Measurements from ENCODE around the gene LDLRAD4.
"Not testable (repeated sequence)": the region's sequence is repeated elsewhere in the genome, so short reads cannot be mapped to it uniquely, and the experiment has no call there.

Gene LDLRAD4

DNA sequence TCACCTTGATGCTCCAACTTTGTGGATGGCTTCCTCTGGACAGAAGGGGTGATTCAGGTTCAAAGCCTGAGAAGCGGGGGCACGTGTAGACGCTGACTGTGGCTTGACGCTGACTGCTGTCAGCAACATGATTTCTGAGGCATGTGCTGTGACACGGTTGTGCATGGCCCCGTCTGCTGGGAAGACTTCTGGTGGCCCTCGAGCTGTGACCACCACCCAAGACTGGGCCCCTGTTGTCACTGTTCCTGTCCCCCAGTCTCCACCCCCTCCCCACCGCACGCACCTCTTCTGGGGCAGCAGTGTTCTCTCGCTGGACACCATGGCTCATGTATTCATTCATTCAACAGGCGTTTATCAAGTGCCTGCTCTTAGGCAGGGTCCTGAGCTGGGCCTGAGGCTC, 262.8 kb downstream of the LDLRAD4 start:
- DNase-seq, result no peak

DNA sequence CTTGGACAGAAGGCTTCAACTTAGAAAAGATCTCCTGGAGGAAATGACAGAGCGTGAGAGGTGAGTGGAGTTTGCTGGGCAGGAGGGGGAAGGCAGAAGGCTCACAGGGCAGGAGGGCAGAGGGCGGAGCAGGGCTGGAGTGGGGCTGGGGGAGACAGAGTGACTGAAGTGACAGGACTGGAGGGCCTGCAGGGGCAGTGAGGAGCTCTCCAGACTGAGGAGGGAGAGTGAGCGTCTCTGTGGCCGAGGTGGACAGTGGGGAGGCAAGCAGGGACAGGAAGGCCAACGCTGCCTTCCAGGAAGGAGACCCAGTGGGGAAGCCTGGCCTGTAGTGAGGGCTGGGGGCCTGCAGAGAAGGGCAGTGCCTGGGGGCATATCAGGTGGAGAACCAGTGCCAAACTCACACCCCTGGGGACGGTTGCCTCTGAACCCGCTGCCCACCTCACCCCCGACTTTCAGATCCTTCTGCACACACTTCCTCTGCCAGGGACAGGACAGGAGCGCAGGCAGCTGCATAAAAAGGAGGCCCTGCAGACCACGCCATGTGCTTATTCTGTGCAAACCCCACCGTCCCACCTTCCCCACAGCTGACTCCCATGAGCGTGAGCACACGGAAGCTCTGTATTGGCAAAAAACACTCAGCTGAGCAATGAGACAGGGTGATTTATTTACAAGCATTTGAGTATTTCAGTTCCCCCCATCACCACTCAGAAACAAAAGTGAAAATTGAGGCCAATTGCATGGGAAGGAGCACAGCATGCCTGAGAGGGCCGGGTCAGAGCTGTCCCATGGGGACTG, 263.5 kb downstream of the LDLRAD4 start:
- no peak for DNase-seq

DNA sequence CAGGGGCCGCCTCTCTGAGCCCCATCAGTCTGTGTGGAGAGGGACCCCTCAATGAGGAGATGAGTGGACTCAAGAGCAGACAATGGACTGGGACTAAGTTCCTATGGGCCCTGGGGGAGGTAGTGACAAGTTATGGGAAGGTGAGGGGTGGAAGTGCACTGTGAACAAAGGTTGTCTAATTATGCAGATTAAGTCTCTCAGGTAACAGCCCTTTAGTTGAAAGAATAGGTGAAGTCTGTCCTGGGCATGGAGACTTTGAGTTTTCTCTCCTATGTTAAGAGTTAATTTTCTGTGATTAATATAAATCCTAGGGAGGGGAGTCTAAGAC, 264.0 kb downstream of the LDLRAD4 start:
- no peak for DNase-seq

DNA sequence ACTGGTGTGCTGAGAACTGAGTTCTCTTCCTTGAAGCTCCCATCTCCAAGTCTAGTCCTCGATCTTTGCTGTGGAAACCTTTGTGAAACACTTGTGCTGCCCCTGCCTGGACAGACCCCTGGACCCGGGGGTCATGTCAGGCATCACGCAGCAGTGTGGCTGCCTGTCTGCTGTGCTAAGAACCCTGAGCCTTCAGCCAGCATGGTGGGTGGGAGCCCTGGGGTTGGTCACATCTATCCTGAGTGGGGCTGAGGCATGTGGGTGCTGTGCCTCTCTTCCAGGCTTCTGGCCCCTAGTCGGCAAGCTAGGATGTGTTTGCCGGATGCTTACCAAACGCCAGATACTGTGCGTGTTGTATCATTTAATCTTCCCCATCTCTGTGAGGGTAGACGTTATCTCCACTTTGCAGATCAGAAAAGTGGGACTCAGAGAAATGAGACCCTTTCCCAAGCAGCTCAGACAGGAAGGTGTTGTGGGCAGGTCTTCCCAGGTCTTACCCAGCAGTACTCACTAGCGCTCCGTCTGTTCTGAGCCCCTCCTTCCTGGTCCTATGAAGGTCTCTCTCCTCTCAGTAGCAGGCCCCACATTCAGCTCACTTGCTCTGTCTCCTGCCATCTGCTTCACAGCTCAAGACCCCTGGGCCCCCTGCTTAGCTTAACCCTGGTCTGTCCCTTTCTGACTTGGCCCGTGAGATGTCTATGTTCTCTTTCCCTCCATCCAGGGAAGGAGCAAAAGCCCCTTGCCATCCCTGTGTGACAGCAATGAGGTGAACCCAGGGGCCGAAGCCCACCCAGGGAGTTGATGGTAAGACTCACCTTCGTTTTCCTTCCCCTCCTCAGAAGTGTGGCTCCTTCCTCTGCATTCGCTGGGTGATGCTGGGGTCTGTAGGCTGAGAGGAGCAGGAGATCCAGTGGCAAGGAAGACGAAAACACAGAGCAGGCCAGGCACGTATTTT, 265.0 kb downstream of the LDLRAD4 start:
- no peak for DNase-seq

DNA sequence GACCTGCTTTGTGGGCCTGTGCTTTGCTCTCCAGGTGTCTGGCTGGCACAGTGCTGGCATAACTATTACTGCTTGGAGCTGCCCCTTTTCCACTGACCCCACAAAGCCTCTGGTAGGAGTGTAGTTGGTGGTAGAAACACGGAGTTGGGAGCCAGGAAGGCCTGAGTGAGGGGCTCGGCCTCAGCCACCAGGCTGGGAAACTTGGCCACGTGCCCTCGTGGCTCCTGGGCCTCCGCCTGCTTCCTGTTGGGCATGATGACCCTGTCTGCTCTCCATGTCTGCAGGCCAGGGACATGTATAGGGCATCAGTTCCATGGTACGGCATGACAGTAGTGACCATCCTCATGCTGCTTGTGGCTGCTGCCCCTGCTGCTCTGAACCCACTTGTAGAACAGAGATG, 266.6 kb downstream of the LDLRAD4 start:
- no peak for DNase-seq

DNA sequence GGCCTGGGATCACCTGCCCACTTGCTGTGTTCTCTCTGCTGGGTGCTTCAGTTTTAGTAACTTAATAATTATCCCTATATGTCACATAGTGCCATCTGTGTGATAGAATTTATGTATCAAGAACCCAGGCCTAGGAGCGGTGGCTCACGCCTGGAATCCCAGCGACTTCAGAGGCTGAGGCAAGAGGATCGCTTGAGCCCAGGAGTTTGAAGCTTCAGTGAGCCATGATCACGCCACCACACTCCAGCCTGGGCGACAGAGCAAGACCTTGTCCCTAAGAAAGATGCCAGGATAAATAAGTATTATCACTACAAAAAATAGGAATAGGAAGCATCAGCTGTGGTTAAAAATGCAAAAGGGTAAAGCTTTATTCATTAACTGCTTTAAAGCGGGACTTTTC, 267.0 kb downstream of the LDLRAD4 start:
- no peak for DNase-seq

DNA sequence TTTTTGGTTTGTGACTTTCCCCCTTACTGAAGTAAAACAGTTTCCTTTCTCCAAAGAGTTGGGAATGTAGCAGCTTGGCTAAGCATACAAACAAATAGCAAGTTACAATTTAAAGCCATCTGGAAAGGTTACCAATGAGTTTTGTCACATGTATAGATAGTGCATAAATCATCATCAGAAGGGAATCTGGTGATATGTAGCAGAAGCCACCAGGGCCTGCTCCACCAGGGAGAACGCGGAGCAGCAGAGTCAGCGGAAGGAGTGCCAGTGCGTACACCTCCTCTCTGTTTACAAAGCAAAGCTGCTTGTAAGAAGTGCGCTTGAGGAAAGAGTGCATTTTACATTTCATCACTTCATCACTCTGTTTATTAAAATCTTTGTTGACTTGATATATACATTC, 267.7 kb downstream of the LDLRAD4 start:
- DNase-seq, result no peak

DNA sequence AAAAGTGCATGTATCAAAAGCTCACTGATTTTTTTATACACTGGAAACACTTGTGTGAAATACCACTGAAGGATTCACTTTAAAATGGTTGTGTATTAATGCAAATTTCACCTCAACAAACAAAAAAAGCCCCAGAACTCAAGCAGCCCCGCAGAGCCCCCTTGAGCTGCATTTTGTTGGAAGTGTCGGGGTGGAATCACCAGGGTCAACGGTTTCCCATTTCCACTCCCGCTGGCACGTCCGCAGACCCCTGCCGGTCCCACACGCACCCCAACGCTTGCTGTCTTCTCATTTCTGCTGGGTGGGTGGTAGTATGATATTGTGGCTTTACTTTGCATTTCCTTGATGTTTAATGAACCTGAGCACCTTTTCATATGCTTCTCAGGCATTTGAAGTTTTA, 268.1 kb downstream of the LDLRAD4 start:
- DNase-seq, result no peak

DNA sequence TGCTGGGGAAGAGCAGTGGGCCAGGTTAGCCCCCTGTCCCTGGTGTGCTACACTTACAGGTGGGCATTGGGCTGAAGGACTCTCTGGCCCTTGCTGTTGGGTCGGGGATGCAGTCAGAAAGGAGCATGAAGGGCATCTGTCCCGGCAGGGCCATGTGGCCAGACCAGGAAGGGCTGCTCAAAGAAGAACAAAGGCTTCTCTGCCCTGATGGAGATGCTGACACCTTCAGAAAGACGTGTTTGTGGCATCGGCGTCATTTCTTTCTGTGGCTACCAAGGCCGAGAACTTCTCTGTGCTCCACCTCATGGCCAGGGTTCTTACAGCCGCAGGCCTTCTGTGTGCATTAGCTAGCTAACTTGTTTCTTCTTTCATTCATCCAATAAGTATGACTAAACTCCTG, 268.7 kb downstream of the LDLRAD4 start:
- DNase-seq, result no peak

DNA sequence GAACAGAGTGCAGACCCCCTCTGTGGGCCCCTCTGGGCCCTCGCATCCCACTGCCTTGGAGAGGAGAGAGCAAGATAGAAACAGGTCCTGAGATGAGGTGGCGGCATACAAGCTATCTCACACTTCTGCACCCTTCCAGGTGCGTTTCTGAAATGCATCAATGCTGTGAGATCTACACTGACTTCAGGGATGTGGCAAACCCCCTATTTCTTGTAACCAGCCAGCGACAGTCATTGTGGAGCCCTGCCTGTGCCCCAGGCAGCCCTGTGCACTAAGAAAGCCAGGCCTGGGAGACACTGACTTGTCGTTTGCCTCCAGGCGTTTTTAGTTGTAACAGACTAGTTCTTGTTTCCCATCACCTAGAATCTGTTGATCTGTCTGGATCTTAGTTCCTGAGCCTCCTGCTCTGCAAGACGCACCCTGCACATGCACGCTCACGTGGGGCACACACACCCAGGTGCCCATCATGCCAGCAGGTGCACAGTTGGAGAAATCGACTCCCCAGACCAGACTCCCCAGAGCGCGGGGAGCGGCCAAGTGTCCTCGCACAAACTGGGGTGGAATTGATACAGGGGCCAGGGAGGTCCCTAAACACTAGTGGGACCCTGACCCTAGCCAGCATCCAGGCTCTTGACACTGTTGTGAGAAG, 269.8 kb downstream of the LDLRAD4 start:
- DNase-seq, result no peak

DNA sequence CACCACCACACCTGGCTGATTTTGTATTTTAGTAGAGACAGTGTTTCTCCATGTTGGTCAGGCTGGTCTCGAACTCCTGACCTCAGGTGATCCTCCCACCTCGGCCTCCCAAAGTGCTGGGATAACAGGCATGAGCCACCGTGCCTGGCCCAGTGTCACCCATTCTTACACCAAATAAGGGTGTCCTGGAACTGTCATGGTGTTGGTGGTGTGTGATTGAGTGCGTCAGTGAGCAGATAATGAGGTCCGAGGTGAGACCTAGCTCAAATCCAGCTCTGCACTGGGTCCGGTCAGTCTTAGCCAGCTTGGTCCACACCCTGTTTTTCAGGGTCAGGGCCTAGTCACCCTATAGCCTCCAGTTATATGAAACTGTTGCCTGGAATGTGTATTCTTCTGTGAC, 270.7 kb downstream of the LDLRAD4 start:
- DNase-seq, result not testable (repeated sequence)

DNA sequence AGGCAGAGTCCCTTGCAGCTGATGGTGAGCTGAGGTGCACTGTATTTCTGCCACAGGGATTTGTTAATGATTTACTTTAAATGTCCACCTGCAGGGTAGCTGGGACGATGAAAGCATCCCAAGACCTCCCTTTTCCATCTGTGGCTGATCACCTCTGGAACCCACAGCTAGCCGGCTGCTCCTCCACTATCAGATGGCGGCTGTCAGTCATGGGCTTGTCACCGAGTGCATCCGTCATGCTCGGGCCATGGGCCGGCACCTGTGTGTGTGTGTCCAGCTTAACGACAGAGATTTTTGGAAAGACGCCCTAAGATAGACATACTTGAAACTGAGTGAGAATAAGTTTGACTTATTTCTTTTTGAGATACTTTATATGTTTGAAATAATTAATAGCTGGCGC, 272.6 kb downstream of the LDLRAD4 start:
- no peak for DNase-seq

DNA sequence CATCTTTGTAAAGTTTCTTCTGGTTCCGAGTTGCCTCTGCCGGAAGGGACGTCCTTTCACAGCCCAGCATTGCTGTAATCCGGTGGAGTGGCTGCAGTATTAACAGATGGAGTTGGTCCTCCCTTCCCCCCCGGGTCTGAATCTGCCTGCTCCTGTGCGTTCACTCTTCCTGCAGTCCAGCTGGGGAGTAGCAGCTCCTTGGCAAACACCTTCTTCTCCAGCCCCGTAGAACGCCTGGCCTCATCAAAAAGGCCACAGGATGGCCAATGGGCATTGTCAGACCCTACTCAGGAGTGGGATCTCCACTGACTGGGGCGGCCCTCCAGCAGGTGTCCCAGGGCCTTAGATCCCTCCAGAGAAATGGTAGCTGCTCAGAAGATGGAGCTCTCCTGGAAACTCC, 273.8 kb downstream of the LDLRAD4 start:
- no peak for DNase-seq

DNA sequence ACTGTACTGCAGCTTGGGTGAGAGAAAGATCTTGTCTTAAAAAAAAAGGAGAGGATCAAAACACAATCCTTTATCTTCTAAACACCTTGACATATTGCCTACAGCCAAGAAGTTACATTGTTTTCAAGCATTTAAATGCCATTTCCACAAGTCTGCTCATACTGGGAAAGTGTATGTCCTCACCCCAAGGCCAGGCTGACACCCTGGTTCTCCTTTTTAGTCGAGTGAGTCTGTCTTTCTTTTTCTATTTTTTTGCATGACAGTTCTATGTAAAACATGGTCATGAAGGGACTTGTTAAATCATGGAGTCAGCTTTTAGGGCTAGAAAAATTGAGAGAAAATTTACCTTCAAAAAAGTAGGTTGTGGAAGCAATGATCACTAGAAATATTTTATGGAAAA, 274.5 kb downstream of the LDLRAD4 start:
- DNase-seq, result no peak

DNA sequence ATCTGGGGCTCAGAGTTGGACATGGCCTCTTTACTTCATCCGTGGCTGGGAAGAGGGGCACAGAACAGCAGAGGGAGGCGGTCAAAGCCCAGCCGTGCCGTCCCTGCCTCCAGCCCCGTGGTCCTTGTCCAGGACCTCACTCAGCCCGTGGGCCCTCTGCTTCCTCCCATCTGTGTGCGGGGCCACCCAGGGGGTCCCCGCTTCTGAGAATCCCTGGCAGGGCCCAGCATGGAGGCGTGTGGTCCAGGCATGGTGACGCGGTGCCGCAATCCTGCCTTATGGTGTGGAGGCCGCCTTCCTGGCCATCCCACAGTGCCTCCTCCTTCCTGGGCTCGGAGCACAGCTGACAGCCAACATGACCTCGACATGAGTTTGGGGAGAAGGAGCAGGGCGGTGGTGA, 275.2 kb downstream of the LDLRAD4 start:
- DNase-seq, result no peak

DNA sequence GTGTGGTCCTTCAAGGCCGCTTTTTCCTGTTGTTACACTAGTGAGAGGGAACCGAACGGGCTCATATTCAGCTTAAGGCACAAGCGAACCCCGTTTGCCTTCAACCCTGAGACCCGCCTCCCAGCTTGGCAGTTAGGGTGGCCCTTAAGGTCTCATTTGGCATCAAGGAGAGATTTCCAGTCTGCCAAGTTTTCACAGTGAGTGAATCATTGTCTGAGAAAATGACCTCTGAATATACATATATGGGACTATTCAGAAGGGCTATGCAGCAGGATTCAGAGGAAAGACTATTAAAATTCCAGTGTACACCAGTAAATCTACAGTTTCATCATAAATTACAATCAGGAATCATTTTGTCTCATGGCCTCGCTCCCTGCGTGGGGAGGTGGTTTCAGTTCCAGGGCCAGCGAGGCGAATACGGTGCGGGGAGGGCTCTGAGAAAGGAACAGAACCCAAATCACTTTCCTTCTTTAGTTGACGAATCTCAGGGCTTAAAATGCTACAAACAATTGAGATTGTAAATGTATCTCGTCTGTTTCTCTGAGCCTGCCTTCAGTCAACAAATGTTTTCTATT, 276.4 kb downstream of the LDLRAD4 start:
- DNase-seq, result no peak

DNA sequence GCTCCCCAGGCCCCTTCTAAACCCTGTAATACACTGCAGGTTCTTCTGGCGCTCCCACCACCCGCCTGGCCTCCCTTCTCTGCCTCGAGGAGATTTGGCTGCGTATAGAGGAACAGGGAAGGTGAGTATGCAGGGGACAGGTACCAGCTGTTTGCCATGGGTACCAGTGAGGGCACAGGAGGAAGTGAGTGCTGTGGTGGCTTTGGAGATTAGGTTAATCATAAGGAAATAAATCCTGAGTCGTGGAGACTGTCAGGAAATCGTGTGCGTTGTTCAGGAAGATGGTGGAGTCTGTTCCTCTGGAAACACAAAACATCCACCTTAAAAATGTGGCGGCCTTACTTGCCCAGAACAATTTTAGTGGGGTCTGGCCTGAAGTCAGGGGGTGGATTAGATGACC, 277.4 kb downstream of the LDLRAD4 start:
- no peak for DNase-seq

DNA sequence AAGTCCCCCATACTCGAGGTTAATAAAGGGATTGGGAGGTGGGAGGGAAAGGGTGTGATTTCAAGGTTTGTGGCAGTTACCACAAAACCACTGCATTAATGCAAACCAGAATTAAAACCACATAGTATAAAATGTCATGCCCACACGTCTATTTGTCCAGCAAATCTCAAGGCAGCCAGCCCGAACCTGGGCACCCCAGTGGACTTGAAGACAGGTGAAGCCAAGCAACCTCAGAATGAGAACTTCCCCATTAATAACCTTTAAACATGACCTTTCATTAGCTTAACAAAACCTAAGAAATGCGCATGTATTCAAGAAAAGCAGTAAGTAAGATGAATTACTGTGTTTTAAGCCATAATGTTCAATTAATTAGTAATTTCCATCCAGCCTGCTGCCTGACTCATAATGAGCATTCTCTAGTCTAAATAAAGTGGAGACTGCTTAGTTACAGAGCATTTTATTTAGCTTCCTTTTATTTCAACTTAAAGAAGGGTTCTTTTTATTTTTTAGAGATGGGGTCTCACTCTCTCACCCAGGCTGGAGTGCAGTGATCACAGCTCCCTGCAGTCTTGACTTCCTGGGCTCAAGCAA, 278.2 kb downstream of the LDLRAD4 start:
- DNase-seq, result no peak

DNA sequence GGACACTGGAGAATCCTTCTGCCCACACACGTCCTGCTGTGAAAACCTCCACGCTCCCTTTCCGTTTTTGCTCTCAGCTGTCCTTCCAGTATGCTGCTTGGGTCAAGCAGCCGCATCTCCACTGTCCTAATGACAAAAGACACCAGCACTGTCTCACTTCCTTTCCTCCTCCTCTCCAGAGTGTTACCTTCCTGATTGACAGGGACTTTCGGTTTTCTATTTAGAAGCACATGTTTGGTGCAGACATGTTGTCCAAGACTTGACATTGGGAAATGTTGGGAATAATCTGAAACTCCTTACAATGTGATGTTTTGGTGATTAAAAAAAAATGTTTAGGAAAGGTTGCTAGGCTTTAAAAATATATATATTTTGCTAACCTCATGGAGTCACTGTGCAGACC, 281.2 kb downstream of the LDLRAD4 start:
- no peak for DNase-seq

DNA sequence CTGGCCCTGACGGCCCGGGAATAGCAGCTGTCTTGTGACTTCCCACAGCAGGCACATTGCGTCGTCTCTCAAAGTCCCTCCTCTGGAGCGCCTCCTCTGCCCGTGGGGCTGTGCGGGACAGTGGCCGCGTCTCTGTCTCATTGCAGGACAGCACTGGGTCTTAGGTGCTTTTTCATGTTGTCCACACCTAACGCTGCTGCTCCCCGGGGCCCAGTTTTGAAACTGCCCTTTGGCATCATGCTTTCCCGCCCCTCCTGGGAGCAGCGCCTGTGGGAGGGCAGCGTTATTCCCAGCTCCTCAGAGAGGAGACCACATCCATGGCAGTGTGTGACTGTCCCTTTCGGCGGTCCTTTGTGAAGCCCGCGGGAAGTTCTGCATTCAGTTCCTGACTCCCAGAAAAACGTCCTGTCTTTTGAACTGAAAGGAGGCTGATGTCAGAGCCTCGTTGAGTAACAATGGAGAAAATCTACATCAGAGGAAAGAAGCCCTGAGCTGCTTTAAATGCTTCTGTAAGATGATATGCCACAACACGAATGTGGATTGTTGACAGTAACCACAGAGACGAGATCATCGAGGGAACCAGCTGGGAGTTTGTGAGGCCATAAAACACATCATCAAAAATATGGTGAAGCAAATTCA, 281.8 kb downstream of the LDLRAD4 start:
- peak; percentile 14 for DNase-seq

DNA sequence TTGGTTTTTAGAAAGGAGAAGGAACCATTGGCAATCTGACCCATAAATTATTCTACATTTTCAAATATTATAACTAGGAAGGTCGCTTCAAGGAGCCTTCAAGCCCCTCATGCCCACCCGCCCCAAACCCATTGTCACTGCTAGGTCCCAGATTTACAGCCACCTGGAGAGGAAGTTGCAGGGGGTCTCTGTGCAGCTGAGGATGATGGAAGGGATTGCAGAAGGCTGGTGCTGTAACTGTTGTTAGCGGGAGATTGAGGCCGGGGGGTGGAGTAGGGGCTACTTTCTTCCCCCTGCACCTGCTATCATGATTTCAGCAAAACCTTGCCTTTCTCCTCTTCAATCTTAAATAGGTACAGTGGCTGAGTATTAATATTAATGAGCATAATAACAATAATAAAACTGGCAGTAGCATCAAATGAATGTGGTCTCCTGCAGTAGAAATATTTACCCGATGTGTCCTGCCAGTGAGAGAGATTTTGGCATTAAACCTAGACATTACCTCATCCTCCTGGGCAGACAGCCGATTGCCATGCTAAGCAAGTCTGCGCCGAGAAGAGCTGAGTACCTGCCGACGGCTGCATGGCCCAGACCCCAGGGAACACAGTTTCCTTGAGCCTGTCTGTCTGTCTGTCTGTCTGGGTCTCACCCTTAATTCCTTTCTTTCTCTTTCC, 282.4 kb downstream of the LDLRAD4 start:
- DNase-seq, result no peak

DNA sequence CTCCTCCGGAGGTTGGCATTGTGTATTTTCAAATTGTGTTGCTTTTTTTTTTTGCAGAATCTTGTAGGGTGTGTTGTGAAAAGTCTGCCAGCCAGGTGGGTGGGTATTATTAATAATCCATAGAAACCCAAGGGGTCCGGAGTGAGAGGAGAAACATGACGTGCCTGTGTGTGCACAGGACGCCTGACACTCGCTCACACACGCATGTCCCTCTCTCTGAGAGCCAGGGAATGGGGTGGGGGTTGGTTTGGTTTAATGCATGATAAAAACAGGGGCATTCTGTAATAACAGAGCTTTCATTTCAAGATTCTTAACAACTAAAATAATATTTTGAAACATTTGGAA, 283.0 kb downstream of the LDLRAD4 start:
- DNase-seq, result no peak

Data from stimulated activated CD4-positive, alpha-beta T cell treated with anti-CD3 and anti-CD28 coated beads, Interleukin-1b, Interleukin-23, amount 100 ng/mL, for 48 hours (primary cell).